ENCODE results near the gene TSPAN4.

The TSPAN4 gene

DNA sequence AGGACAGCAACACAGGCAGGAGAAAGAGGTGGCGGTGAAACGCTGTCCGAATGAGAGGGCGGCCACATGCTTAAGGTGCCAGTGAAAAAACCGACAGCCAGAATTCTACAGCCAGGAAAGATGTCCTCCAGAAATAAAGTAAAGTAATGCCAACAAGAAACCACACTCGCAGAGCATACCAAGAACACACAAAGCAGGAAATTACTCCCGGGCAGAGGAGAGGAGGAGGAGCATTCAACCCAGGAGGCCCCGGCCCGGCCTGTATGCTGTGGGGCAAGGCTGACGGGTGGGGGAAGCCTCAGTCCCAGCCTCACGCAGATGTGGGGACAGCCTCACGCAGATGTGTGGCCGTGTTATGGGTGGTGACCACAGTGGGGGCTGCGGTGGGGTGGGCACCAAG lies 39.9 kb downstream of the TSPAN4 start:
- TF ChIP-seq, protein P1, sequence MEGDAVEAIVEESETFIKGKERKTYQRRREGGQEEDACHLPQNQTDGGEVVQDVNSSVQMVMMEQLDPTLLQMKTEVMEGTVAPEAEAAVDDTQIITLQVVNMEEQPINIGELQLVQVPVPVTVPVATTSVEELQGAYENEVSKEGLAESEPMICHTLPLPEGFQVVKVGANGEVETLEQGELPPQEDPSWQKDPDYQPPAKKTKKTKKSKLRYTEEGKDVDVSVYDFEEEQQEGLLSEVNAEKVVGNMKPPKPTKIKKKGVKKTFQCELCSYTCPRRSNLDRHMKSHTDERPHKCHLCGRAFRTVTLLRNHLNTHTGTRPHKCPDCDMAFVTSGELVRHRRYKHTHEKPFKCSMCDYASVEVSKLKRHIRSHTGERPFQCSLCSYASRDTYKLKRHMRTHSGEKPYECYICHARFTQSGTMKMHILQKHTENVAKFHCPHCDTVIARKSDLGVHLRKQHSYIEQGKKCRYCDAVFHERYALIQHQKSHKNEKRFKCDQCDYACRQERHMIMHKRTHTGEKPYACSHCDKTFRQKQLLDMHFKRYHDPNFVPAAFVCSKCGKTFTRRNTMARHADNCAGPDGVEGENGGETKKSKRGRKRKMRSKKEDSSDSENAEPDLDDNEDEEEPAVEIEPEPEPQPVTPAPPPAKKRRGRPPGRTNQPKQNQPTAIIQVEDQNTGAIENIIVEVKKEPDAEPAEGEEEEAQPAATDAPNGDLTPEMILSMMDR (IDR thresholded peaks at IDR 0.05; ENCODE audit: low read depth, low read length, missing control alignments) = no peak
- H3K4me3 ChIP-seq (ENCODE audit: low read depth, low read length) = no peak overlapping the region
- no peak for DNase-seq (ENCODE audit: low read depth)

- TF ChIP-seq, protein P1 (IDR thresholded peaks at IDR 0.05; ENCODE audit: low read depth, low read length, missing control alignments) = no peak
- DNase-seq (ENCODE audit: low read depth) = no peak
- no peak overlapping the region for H3K4me3 ChIP-seq (ENCODE audit: low read depth, low read length)
Measured at GRCh38 chr11:883527-883926, 40.9 kb downstream of the TSPAN4 start.

GRCh38 chr11:884578-885070 lies 42.0 kb downstream of the TSPAN4 start:
- no peak for DNase-seq (ENCODE audit: low read depth)
- H3K4me3 ChIP-seq (ENCODE audit: low read depth, low read length) = no peak overlapping the region
- TF ChIP-seq, protein P1 (IDR thresholded peaks at IDR 0.05; ENCODE audit: low read depth, low read length, missing control alignments) = no peak

DNA sequence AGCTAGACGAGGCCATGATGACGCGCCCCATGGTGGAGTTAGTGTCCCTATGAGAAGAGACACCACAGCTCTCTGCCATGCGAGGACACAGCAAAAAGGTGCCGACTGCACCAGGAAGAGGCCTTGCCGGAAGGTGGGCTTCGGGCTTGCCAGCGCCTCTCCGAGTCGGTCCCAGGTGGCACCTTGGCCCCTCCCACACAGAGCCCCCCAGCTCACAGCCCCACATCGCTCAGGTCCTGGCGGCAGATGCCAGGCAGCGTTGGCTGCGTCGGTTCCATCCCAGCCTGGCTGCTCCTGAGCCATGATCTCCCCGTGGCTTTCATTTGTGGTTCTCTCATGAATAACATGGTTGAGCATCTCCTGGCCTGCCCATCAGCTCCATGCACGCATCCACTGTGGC lies 43.9 kb downstream of the TSPAN4 start:
- TF ChIP-seq, protein P1 (IDR thresholded peaks at IDR 0.05; ENCODE audit: low read depth, low read length, missing control alignments) = no peak
- no peak for DNase-seq (ENCODE audit: low read depth)
- no peak overlapping the region for H3K4me3 ChIP-seq (ENCODE audit: low read depth, low read length)

DNA sequence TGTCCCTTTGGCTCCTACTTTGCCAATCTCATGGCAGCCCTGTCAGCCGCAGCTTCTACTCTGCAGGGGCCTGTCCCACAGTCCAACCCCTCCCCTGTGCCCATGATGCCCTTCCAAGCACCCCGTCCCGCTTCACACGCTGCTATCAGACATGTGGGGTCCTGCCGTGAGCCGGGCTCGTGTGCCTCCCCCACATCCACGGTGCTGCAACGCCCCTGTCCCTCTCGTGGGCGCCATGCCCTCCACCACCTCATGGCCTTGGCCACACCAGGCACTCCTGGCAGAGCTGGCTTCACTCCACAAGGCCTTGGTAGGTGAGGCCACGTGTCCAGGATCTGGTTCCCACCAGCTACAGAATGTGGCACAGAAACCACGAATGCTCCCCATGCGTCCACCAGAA lies 44.9 kb downstream of the TSPAN4 start:
- no peak overlapping the region for H3K4me3 ChIP-seq (ENCODE audit: low read depth, low read length)
- TF ChIP-seq, protein P1 (IDR thresholded peaks at IDR 0.05; ENCODE audit: low read depth, low read length, missing control alignments) = no peak

GRCh38 chr11:888310-889212 lies 45.9 kb downstream of the TSPAN4 start:
- H3K4me3 ChIP-seq (ENCODE audit: low read depth, low read length) = no peak overlapping the region
- DNase-seq (ENCODE audit: low read depth) = no peak
- TF ChIP-seq, protein P1 (IDR thresholded peaks at IDR 0.05; ENCODE audit: low read depth, low read length, missing control alignments) = no peak

More for the DNA sequence above, 44.9 kb downstream of the TSPAN4 start:
- no peak for DNase-seq (ENCODE audit: low read depth)
